NCI-H510A treated with DMSO at 0.1 percent for 48 hours (cell line): ENCODE results near the gene ZNF418.
"Not testable (repeated sequence)": the region's sequence is repeated elsewhere in the genome, so short reads cannot be mapped to it uniquely, and the experiment has no call there.

ENCODE experiments used
- DNase-seq: peaks from one replicate; lab custom pipeline; 2025; lab: John Stamatoyannopoulos, UW

Gene ZNF418

GRCh38 chr19:57888560-57889231 lies 46.5 kb downstream of the ZNF418 start, which contains the start of gene ZNF814:
ZNF814 (minus strand) TSS chr19:57889037; CDS start chr19:57888802, 235 bp downstream.
- peak; percentile 11 for DNase-seq

- DNase-seq, result no peak
These were observed 47.1 kb downstream of the ZNF418 start for GRCh38 chr19:57888107-57888559.

- no peak for DNase-seq
These were observed 47.8 kb downstream of the ZNF418 start for GRCh38 chr19:57887195-57887941.

- no peak for DNase-seq
These were observed 49.2 kb downstream of the ZNF418 start for GRCh38 chr19:57886046-57886445.

- not testable (repeated sequence) for DNase-seq
These were observed 61.1 kb downstream of the ZNF418 start for GRCh38 chr19:57873883-57874799.

- DNase-seq, result no peak
These were observed 62.8 kb downstream of the ZNF418 start for GRCh38 chr19:57872450-57872849.
